ENCODE data around the gene NBR1.

NBR1 gene

GRCh38 chr17:43211480-43212402 is 40.7 kb downstream of the NBR1 start, which contains the start of gene TMEM106A:
Gene TMEM106A (plus strand): TSS chr17:43211875. CDS start chr17:43213042, 1,167 bp downstream.
- Histone ChIP-seq H3K4me1 (ENCODE audit: control insufficient read depth in 1 of 2, insufficient read depth in 1 of 2, low read depth in 1 of 2, low read length in 1 of 2) (peaks cover 25 to 26% of the 10 kb centered on the region in 2 experiments), H3K9me3 (no peaks in the 10 kb centered on the region), H3K27ac (peak within 1 kb of the TSS; percentile 69), H3K36me3 (peaks cover 84% of the 10 kb centered on the region), H3K27me3 (no peaks in the 10 kb centered on the region), H3K4me3 (ENCODE audit: low read depth in 1 of 2, low read length in 1 of 2) (peak within 1 kb of the TSS; percentile 22 to 47)
- no peak for TF ChIP-seq CTCF (IDR thresholded peaks at IDR 0.05)

GRCh38 chr17:43212641-43213490 is 41.9 kb downstream of the NBR1 start:
- TF ChIP-seq CTCF (IDR thresholded peaks at IDR 0.05), result no peak
- H3K36me3 ChIP-seq, result peaks cover 84% of the 10 kb centered on the region

GRCh38 chr17:43213545-43213944 is 42.5 kb downstream of the NBR1 start:
- no peaks in the 10 kb centered on the region for H3K9me3 ChIP-seq
- no peak for TF ChIP-seq CTCF (IDR thresholded peaks at IDR 0.05)
- H3K27me3 ChIP-seq, result no peaks in the 10 kb centered on the region
- H3K4me1 ChIP-seq (ENCODE audit: control insufficient read depth in 1 of 2, insufficient read depth in 1 of 2, low read depth in 1 of 2, low read length in 1 of 2), result peaks cover 25 to 26% of the 10 kb centered on the region in 2 experiments
- H3K4me3 ChIP-seq (ENCODE audit: low read depth in 1 of 2, low read length in 1 of 2), result no peak overlapping the region
- peaks cover 84% of the 10 kb centered on the region for H3K36me3 ChIP-seq
- peak overlapping the region; percentile 69 for H3K27ac ChIP-seq

More at GRCh38 chr17:43212641-43213490, 41.9 kb downstream of the NBR1 start:
- Histone ChIP-seq H3K4me3 (ENCODE audit: low read depth in 1 of 2, low read length in 1 of 2) (no peak overlapping the region), H3K27ac (peak overlapping the region; percentile 69), H3K4me1 (ENCODE audit: control insufficient read depth in 1 of 2, insufficient read depth in 1 of 2, low read depth in 1 of 2, low read length in 1 of 2) (peaks cover 25 to 26% of the 10 kb centered on the region in 2 experiments), H3K9me3 (no peaks in the 10 kb centered on the region), H3K27me3 (no peaks in the 10 kb centered on the region)

GRCh38 chr17:43215341-43215740 is 44.3 kb downstream of the NBR1 start:
- peaks cover 29 to 33% of the 10 kb centered on the region in 2 experiments for H3K4me1 ChIP-seq (ENCODE audit: control insufficient read depth in 1 of 2, insufficient read depth in 1 of 2, low read depth in 1 of 2, low read length in 1 of 2)
- no peak overlapping the region for H3K27ac ChIP-seq
- no peaks in the 10 kb centered on the region for H3K27me3 ChIP-seq
- peaks cover 72% of the 10 kb centered on the region for H3K36me3 ChIP-seq
- TF ChIP-seq CTCF (IDR thresholded peaks at IDR 0.05), result no peak
- H3K9me3 ChIP-seq, result no peaks in the 10 kb centered on the region
- H3K4me3 ChIP-seq (ENCODE audit: low read depth in 1 of 2, low read length in 1 of 2), result no peak overlapping the region

- Histone ChIP-seq H3K9me3 (no peaks in the 10 kb centered on the region), H3K4me1 (ENCODE audit: control insufficient read depth in 1 of 2, insufficient read depth in 1 of 2, low read depth in 1 of 2, low read length in 1 of 2) (peaks cover 24 to 27% of the 10 kb centered on the region in 2 experiments), H3K27ac (no peak overlapping the region), H3K4me3 (ENCODE audit: low read depth in 1 of 2, low read length in 1 of 2) (no peak overlapping the region), H3K36me3 (peaks cover 71% of the 10 kb centered on the region), H3K27me3 (no peaks in the 10 kb centered on the region)
- no peak for TF ChIP-seq CTCF (IDR thresholded peaks at IDR 0.05)
Observed at GRCh38 chr17:43216369-43216761, 45.4 kb downstream of the NBR1 start.
